Stomach (tissue), 4 donors: ENCODE results near the gene C1QL1.

Experiments
- EP300 ChIP-seq: sonication (generic); formaldehyde crosslinking; IDR thresholded peaks from one replicate; pipeline ENCODE4 v1.6.1; 2017; ENCODE audit warnings: antibody characterized with exemption
- POLR2A ChIP-seq, 4 donors: fragments of 450-650 bp; IDR thresholded peaks; one replicate each; pipeline ENCODE4 v1.6.1; 2016; ENCODE audit warnings: antibody characterized with exemption in 4 of 4, control low read depth in 2 of 4, mild to moderate bottlenecking in 1 of 4, moderate library complexity in 1 of 4
- POLR2AphosphoS5 ChIP-seq, 3 donors: sonication (generic); formaldehyde crosslinking; IDR thresholded peaks; one replicate each; pipeline ENCODE4 v1.6.1; 2016; ENCODE audit warnings: antibody characterized with exemption in 3 of 3
- TF ChIP-seq, protein P1 (sequence below), 7 experiments: fragments of 450-650 bp in 4 of 7; fragments of 200-600 bp in 3 of 7; sonication (generic) in 3 of 7; IDR thresholded peaks; one replicate each; pipeline ENCODE4 v1.5.1; 2016 to 2019; ENCODE audit warnings: antibody characterized with exemption in 7 of 7, control low read depth in 2 of 7, mild to moderate bottlenecking in 1 of 7

DNA sequence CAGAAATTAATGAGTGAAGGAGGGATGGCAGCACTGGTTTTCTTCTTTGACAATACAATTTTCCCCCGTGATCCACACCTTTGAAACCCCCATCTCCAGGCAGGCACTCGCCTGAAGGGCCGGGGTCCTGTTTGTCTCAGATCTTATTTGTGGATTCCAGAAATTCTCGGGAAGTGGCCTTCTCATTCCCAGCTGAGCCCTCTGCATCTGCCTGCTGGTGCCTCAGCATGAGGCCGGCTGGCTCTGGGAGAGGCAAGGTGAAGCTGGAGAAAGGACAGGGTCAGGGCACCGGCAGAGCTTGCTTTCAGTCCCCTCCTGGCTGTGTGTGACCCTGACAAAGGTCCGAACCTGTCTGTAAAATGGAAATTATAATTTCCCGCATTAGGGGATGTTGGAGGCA, 35.8 kb upstream of the C1QL1 start:
- TF ChIP-seq, protein P1, sequence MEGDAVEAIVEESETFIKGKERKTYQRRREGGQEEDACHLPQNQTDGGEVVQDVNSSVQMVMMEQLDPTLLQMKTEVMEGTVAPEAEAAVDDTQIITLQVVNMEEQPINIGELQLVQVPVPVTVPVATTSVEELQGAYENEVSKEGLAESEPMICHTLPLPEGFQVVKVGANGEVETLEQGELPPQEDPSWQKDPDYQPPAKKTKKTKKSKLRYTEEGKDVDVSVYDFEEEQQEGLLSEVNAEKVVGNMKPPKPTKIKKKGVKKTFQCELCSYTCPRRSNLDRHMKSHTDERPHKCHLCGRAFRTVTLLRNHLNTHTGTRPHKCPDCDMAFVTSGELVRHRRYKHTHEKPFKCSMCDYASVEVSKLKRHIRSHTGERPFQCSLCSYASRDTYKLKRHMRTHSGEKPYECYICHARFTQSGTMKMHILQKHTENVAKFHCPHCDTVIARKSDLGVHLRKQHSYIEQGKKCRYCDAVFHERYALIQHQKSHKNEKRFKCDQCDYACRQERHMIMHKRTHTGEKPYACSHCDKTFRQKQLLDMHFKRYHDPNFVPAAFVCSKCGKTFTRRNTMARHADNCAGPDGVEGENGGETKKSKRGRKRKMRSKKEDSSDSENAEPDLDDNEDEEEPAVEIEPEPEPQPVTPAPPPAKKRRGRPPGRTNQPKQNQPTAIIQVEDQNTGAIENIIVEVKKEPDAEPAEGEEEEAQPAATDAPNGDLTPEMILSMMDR (IDR thresholded peaks at IDR 0.05): no peak
- no peak for TF ChIP-seq POLR2A (IDR thresholded peaks at IDR 0.05)
- TF ChIP-seq POLR2AphosphoS5 (IDR thresholded peaks at IDR 0.05): no peak
- no peak for TF ChIP-seq EP300
